ENCODE data around the gene FRMD4A.

FRMD4A gene

GRCh38 chr10:13885238-13885990 is 445.3 kb downstream of the FRMD4A start:
- Mint-ChIP-seq H3K27ac (no peak overlapping the region), H3K9me3 (no peaks in the 10 kb centered on the region), H3K4me1 (peaks cover 31% of the 10 kb centered on the region), H3K36me3 (ENCODE audit: low read depth) (peaks cover 4% of the 10 kb centered on the region), H3K4me3 (no peak overlapping the region), H3K27me3 (ENCODE audit: low read depth) (peaks cover 2% of the 10 kb centered on the region)
- no peak for TF ChIP-seq CTCF (IDR thresholded peaks at IDR 0.05; ENCODE audit: unreplicated experiment in 3 of 3)

GRCh38 chr10:13883636-13884444 is 446.9 kb downstream of the FRMD4A start:
- Mint-ChIP-seq H3K27ac (peak overlapping the region in 2 of 3 experiments; percentile 34 to 59), H3K4me1 (peaks cover 23% of the 10 kb centered on the region)

GRCh38 chr10:13882119-13882711 is 448.5 kb downstream of the FRMD4A start:
- Mint-ChIP-seq H3K9me3 (no peaks in the 10 kb centered on the region), H3K4me3 (no peak overlapping the region), H3K36me3 (ENCODE audit: low read depth) (peaks cover 4% of the 10 kb centered on the region), H3K4me1 (peaks cover 28% of the 10 kb centered on the region), H3K27ac (no peak overlapping the region), H3K27me3 (ENCODE audit: low read depth) (peaks cover 5% of the 10 kb centered on the region)
- TF ChIP-seq CTCF (IDR thresholded peaks at IDR 0.05; ENCODE audit: unreplicated experiment in 3 of 3) = no peak

More at GRCh38 chr10:13883636-13884444, 446.9 kb downstream of the FRMD4A start:
- no peaks in the 10 kb centered on the region for H3K27me3 Mint-ChIP-seq (ENCODE audit: low read depth)
- H3K36me3 Mint-ChIP-seq (ENCODE audit: low read depth) = peaks cover 4% of the 10 kb centered on the region
- no peak overlapping the region for H3K4me3 Mint-ChIP-seq
- TF ChIP-seq CTCF (IDR thresholded peaks at IDR 0.05; ENCODE audit: unreplicated experiment in 3 of 3) = no peak
- H3K9me3 Mint-ChIP-seq = no peaks in the 10 kb centered on the region

GRCh38 chr10:13880760-13881159 is 450.0 kb downstream of the FRMD4A start:
- peaks cover 5% of the 10 kb centered on the region for H3K27me3 Mint-ChIP-seq (ENCODE audit: low read depth)
- peaks cover 2% of the 10 kb centered on the region for H3K36me3 Mint-ChIP-seq (ENCODE audit: low read depth)
- H3K4me1 Mint-ChIP-seq = peaks cover 28% of the 10 kb centered on the region
- H3K4me3 Mint-ChIP-seq = no peak overlapping the region
- TF ChIP-seq CTCF (IDR thresholded peaks at IDR 0.05; ENCODE audit: unreplicated experiment in 3 of 3) = no peak
- no peaks in the 10 kb centered on the region for H3K9me3 Mint-ChIP-seq
- H3K27ac Mint-ChIP-seq = no peak overlapping the region

GRCh38 chr10:13877154-13877909 is 453.4 kb downstream of the FRMD4A start:
- H3K4me3 Mint-ChIP-seq = no peak overlapping the region
- no peak for TF ChIP-seq CTCF (IDR thresholded peaks at IDR 0.05; ENCODE audit: unreplicated experiment in 3 of 3)
- H3K27ac Mint-ChIP-seq = no peak overlapping the region
- peaks cover 5% of the 10 kb centered on the region for H3K27me3 Mint-ChIP-seq (ENCODE audit: low read depth)
- peaks cover 25% of the 10 kb centered on the region for H3K4me1 Mint-ChIP-seq
- H3K36me3 Mint-ChIP-seq (ENCODE audit: low read depth) = no peaks in the 10 kb centered on the region
- H3K9me3 Mint-ChIP-seq = no peaks in the 10 kb centered on the region

All from nephron (organoid).